ENCODE measurements around the gene DPY19L2. TPM values are rescaled to one million over a fixed set of nuclear protein-coding genes. Genes with fewer than 3 reads are reported as not detected.
"Not testable (repeated sequence)": the region's sequence is repeated elsewhere in the genome, so short reads cannot be mapped to it uniquely, and the experiment has no call there.

Gene DPY19L2
- 1.4 TPM for polyA plus RNA-seq (2012; ENCODE audit: missing spikeins)

GRCh38 chr12:63668028-63668799 lies at the start of gene DPY19L2:
DPY19L2 (minus strand) TSS chr12:63668493; CDS start chr12:63668393, 100 bp downstream.
- FAIRE-seq = no peak
- no peak for TF ChIP-seq TAF1 (IDR thresholded peaks at IDR 0.05; ENCODE audit: borderline replicate concordance, low read depth, low read length)
- no peak for TF ChIP-seq POLR2A (IDR thresholded peaks at IDR 0.05; ENCODE audit: low read depth, low read length)
- TF ChIP-seq POLR2AphosphoS5 (IDR thresholded peaks at IDR 0.05; ENCODE audit: low read depth, low read length) = no peak
- DNase-seq (ENCODE audit: insufficient read length) = peak; percentile 8

GRCh38 chr12:63716891-63717290 lies 48.6 kb upstream of the DPY19L2 start:
- not testable (repeated sequence) for FAIRE-seq

GRCh38 chr12:63715107-63715625 lies 46.9 kb upstream of the DPY19L2 start:
- not testable (repeated sequence) for DNase-seq (ENCODE audit: insufficient read length); FAIRE-seq

More at GRCh38 chr12:63716891-63717290, 48.6 kb upstream of the DPY19L2 start:
- DNase-seq (ENCODE audit: insufficient read length) = not testable (repeated sequence)

GRCh38 chr12:63714409-63714808 lies 46.1 kb upstream of the DPY19L2 start:
- not testable (repeated sequence) for FAIRE-seq; DNase-seq (ENCODE audit: insufficient read length)

- not testable (repeated sequence) for DNase-seq (ENCODE audit: insufficient read length); FAIRE-seq
These were observed 45.4 kb upstream of the DPY19L2 start for GRCh38 chr12:63713681-63714075.

- peak; percentile 91 for FAIRE-seq
- not testable (repeated sequence) for DNase-seq (ENCODE audit: insufficient read length)
These were observed 44.8 kb upstream of the DPY19L2 start for GRCh38 chr12:63712979-63713680.

- DNase-seq (ENCODE audit: insufficient read length); FAIRE-seq: not testable (repeated sequence)
These were observed 44.2 kb upstream of the DPY19L2 start for GRCh38 chr12:63712376-63712974.

- not testable (repeated sequence) for FAIRE-seq; DNase-seq (ENCODE audit: insufficient read length)
These were observed 43.0 kb upstream of the DPY19L2 start for GRCh38 chr12:63711339-63711738.

GRCh38 chr12:63706336-63706735 lies 38.0 kb upstream of the DPY19L2 start:
- FAIRE-seq (no peak), DNase-seq (ENCODE audit: insufficient read length) (no peak)
- TF ChIP-seq POLR2AphosphoS5 (IDR thresholded peaks at IDR 0.05; ENCODE audit: low read depth, low read length) (no peak), POLR2A (IDR thresholded peaks at IDR 0.05; ENCODE audit: low read depth, low read length) (no peak), TAF1 (IDR thresholded peaks at IDR 0.05; ENCODE audit: borderline replicate concordance, low read depth, low read length) (no peak)

GRCh38 chr12:63699678-63700382 lies 31.5 kb upstream of the DPY19L2 start:
- not testable (repeated sequence) for DNase-seq (ENCODE audit: insufficient read length); FAIRE-seq

GRCh38 chr12:63699011-63699410 lies 30.7 kb upstream of the DPY19L2 start:
- FAIRE-seq = peak; percentile 33
- DNase-seq (ENCODE audit: insufficient read length) = not testable (repeated sequence)

- not testable (repeated sequence) for FAIRE-seq; DNase-seq (ENCODE audit: insufficient read length)
These were observed 22.5 kb upstream of the DPY19L2 start for GRCh38 chr12:63690837-63691236.

GRCh38 chr12:63689141-63689540 lies 20.8 kb upstream of the DPY19L2 start:
- DNase-seq (ENCODE audit: insufficient read length); FAIRE-seq: not testable (repeated sequence)

- DNase-seq (ENCODE audit: insufficient read length); FAIRE-seq: not testable (repeated sequence)
These were observed 18.3 kb upstream of the DPY19L2 start for GRCh38 chr12:63686623-63687022.

GRCh38 chr12:63685789-63686188 lies 17.5 kb upstream of the DPY19L2 start:
- FAIRE-seq; DNase-seq (ENCODE audit: insufficient read length): not testable (repeated sequence)

GRCh38 chr12:63682617-63683016 lies 14.3 kb upstream of the DPY19L2 start:
- not testable (repeated sequence) for FAIRE-seq; DNase-seq (ENCODE audit: insufficient read length)

- DNase-seq (ENCODE audit: insufficient read length); FAIRE-seq: not testable (repeated sequence)
These were observed 12.5 kb upstream of the DPY19L2 start for GRCh38 chr12:63680758-63681157.

- not testable (repeated sequence) for DNase-seq (ENCODE audit: insufficient read length); FAIRE-seq
These were observed 4.3 kb upstream of the DPY19L2 start for GRCh38 chr12:63672550-63672949.

- not testable (repeated sequence) for FAIRE-seq; DNase-seq (ENCODE audit: insufficient read length)
These were observed 1.6 kb upstream of the DPY19L2 start for GRCh38 chr12:63669936-63670335.

All from GM12892 (cell line).